Jurkat, Clone E6-1 (cell line): Measurements from ENCODE around the gene COA6.

Experiments
- DNase-seq: peaks from one replicate; pipeline ENCODE4 v3.0.0-alpha.2; 2011; ENCODE audit warnings: low read depth, low spot score
- H3K4me3 ChIP-seq: 2 replicates; pipeline ENCODE4 v1.5.1; 2011; ENCODE audit warnings: mild to moderate bottlenecking, low read length, control low read depth, moderate library complexity

COA6 gene

GRCh38 chr1:234402939-234403338 lies 29.7 kb downstream of the COA6 start:
- no peak for DNase-seq
- no peak overlapping the region for H3K4me3 ChIP-seq

GRCh38 chr1:234405676-234406075 lies 32.4 kb downstream of the COA6 start:
- no peak overlapping the region for H3K4me3 ChIP-seq
- DNase-seq, result no peak

- DNase-seq, result no peak
- no peak overlapping the region for H3K4me3 ChIP-seq
Observed at GRCh38 chr1:234406871-234407270, 33.6 kb downstream of the COA6 start.

- no peak overlapping the region for H3K4me3 ChIP-seq
- no peak for DNase-seq
Observed at GRCh38 chr1:234408757-234409156, 35.5 kb downstream of the COA6 start.

GRCh38 chr1:234409328-234409727 lies 36.1 kb downstream of the COA6 start:
- no peak overlapping the region for H3K4me3 ChIP-seq
- no peak for DNase-seq

- no peak for DNase-seq
- no peak overlapping the region for H3K4me3 ChIP-seq
Observed at GRCh38 chr1:234412830-234413229, 39.6 kb downstream of the COA6 start.

- no peak for DNase-seq
- H3K4me3 ChIP-seq, result no peak overlapping the region
Observed at GRCh38 chr1:234413485-234413884, 40.2 kb downstream of the COA6 start.

GRCh38 chr1:234413990-234414389 lies 40.7 kb downstream of the COA6 start:
- no peak overlapping the region for H3K4me3 ChIP-seq
- DNase-seq, result no peak

GRCh38 chr1:234427950-234428646 lies 54.8 kb downstream of the COA6 start:
- H3K4me3 ChIP-seq, result no peak overlapping the region
- no peak for DNase-seq

GRCh38 chr1:234429434-234429806 lies 56.2 kb downstream of the COA6 start:
- no peak overlapping the region for H3K4me3 ChIP-seq
- DNase-seq, result no peak

GRCh38 chr1:234430691-234431090 lies 57.4 kb downstream of the COA6 start:
- H3K4me3 ChIP-seq, result no peak overlapping the region
- no peak for DNase-seq

GRCh38 chr1:234431255-234431654 lies 58.0 kb downstream of the COA6 start:
- H3K4me3 ChIP-seq, result no peak overlapping the region
- DNase-seq, result no peak

- H3K4me3 ChIP-seq, result no peak overlapping the region
- DNase-seq, result no peak
Observed at GRCh38 chr1:234433563-234434285, 60.5 kb downstream of the COA6 start.
